MM.1S (cell line): Measurements from ENCODE around the gene OR1E1.
"Not testable (repeated sequence)": the region's sequence is repeated elsewhere in the genome, so short reads cannot be mapped to it uniquely, and the experiment has no call there.

Experiments
- CTCF ChIP-seq: fragments of 300-600 bp; sonication (generic); IDR thresholded peaks from 2 replicates; pipeline ENCODE4 v1.5.1; 2016; ENCODE audit warnings: antibody characterized with exemption, low read length, mixed read lengths
- EZH2 ChIP-seq: fragments of 300-600 bp; sonication (generic); optimal IDR thresholded peaks from 2 replicates; pipeline ENCODE3; 2017; ENCODE audit warnings: low read depth, mild to moderate bottlenecking, antibody characterized with exemption, low read length, mixed read lengths

- not testable (repeated sequence) for TF ChIP-seq CTCF, EZH2
These were observed 409 bp downstream of the OR1E1 start for GRCh38 chr17:3397801-3398200.
